ENCODE measurements around the gene SLC2A10.

- TF ChIP-seq POLR2A (IDR thresholded peaks at IDR 0.05; ENCODE audit: low read depth, low read length) (no peak), TAF1 (IDR thresholded peaks at IDR 0.05; ENCODE audit: borderline replicate concordance, low read depth, low read length) (no peak), POLR2AphosphoS5 (IDR thresholded peaks at IDR 0.05; ENCODE audit: low read depth, low read length) (no peak)
These were observed 10.6 kb downstream of the SLC2A10 start for GRCh38 chr20:46720019-46720418.

Measured in GM12892 (cell line).